Measurements from ENCODE around the gene SETD7.
"Not testable (repeated sequence)": the region's sequence is repeated elsewhere in the genome, so short reads cannot be mapped to it uniquely, and the experiment has no call there.

The SETD7 gene

DNA sequence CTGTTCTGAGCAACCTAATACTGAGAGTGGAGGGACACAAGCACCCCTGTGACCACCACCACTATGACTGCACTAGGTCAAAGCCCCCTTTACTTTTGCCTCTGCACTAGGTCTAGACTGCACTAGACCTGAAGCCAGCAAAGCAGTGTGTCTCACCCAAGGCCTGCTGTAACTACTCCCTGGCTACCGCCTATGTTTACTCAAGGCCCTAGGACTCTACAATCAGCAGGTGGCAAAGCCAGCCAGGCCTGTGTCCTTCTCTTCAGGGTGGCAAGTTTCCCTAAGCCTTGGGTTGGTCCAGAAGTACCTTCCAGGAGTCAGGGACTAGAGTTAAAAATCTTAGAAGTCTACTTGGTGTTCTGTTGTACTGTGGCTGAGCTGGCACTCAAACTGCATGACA is 86.2 kb downstream of the SETD7 start:
- Histone ChIP-seq H3K4me1 (ENCODE audit: insufficient read depth, poor library complexity, severe bottlenecking) (no peaks in the 10 kb centered on the region), H3K27ac (ENCODE audit: poor library complexity, severe bottlenecking) (no peak overlapping the region), H3K9me3 (ENCODE audit: severe bottlenecking) (no peaks in the 10 kb centered on the region), H3K4me3 (ENCODE audit: severe bottlenecking) (no peak overlapping the region), H3K27me3 (ENCODE audit: insufficient read depth, poor library complexity, severe bottlenecking) (no peaks in the 10 kb centered on the region), H3K36me3 (ENCODE audit: low read depth) (peaks cover 17% of the 10 kb centered on the region)
- no peak for DNase-seq (ENCODE audit: low spot score)
- TF ChIP-seq, protein P1, sequence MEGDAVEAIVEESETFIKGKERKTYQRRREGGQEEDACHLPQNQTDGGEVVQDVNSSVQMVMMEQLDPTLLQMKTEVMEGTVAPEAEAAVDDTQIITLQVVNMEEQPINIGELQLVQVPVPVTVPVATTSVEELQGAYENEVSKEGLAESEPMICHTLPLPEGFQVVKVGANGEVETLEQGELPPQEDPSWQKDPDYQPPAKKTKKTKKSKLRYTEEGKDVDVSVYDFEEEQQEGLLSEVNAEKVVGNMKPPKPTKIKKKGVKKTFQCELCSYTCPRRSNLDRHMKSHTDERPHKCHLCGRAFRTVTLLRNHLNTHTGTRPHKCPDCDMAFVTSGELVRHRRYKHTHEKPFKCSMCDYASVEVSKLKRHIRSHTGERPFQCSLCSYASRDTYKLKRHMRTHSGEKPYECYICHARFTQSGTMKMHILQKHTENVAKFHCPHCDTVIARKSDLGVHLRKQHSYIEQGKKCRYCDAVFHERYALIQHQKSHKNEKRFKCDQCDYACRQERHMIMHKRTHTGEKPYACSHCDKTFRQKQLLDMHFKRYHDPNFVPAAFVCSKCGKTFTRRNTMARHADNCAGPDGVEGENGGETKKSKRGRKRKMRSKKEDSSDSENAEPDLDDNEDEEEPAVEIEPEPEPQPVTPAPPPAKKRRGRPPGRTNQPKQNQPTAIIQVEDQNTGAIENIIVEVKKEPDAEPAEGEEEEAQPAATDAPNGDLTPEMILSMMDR (IDR thresholded peaks at IDR 0.05; ENCODE audit: poor library complexity, severe bottlenecking) = no peak
- no peak for ATAC-seq (ENCODE audit: low read depth)

GRCh38 chr4:139469216-139469615 is 86.8 kb downstream of the SETD7 start:
- no peak overlapping the region for H3K4me3 ChIP-seq (ENCODE audit: severe bottlenecking)
- no peak for DNase-seq (ENCODE audit: low spot score)
- H3K9me3 ChIP-seq (ENCODE audit: severe bottlenecking) = no peaks in the 10 kb centered on the region
- ATAC-seq (ENCODE audit: low read depth) = no peak
- no peak overlapping the region for H3K27ac ChIP-seq (ENCODE audit: poor library complexity, severe bottlenecking)
- H3K27me3 ChIP-seq (ENCODE audit: insufficient read depth, poor library complexity, severe bottlenecking) = no peaks in the 10 kb centered on the region
- H3K4me1 ChIP-seq (ENCODE audit: insufficient read depth, poor library complexity, severe bottlenecking) = no peaks in the 10 kb centered on the region
- TF ChIP-seq, protein P1 (IDR thresholded peaks at IDR 0.05; ENCODE audit: poor library complexity, severe bottlenecking) = no peak
- H3K36me3 ChIP-seq (ENCODE audit: low read depth) = peaks cover 16% of the 10 kb centered on the region

DNA sequence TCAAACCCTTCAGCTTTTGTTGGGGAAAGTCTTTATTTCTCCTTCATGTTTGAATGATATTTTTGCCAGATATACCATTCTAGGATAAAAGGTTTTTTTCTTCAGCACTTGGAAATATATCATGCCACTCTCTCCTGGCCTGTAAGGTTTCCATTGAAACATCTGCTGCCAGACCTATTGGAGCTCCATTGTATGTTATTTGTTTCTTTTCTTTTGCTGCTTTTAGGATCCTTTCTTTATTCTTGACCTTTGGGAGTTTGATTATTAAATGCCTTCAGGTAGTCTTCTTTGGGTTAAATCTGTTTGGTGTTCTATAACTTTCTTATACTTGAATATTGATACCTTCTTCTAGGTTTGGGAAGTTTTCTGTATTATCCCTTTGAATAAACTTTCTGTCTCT is 87.3 kb downstream of the SETD7 start:
- ATAC-seq (ENCODE audit: low read depth); H3K27ac ChIP-seq (ENCODE audit: poor library complexity, severe bottlenecking); H3K9me3 ChIP-seq (ENCODE audit: severe bottlenecking); H3K27me3 ChIP-seq (ENCODE audit: insufficient read depth, poor library complexity, severe bottlenecking); H3K4me1 ChIP-seq (ENCODE audit: insufficient read depth, poor library complexity, severe bottlenecking); H3K4me3 ChIP-seq (ENCODE audit: severe bottlenecking); DNase-seq (ENCODE audit: low spot score): not testable (repeated sequence)
- H3K36me3 ChIP-seq (ENCODE audit: low read depth) = peaks cover 13% of the 10 kb centered on the region

GRCh38 chr4:139465922-139466321 is 90.1 kb downstream of the SETD7 start:
- TF ChIP-seq, protein P1 (IDR thresholded peaks at IDR 0.05; ENCODE audit: poor library complexity, severe bottlenecking) = no peak
- ATAC-seq (ENCODE audit: low read depth) (no peak), DNase-seq (ENCODE audit: low spot score) (no peak)
- H3K27me3 ChIP-seq (ENCODE audit: insufficient read depth, poor library complexity, severe bottlenecking) = no peaks in the 10 kb centered on the region
- no peaks in the 10 kb centered on the region for H3K4me1 ChIP-seq (ENCODE audit: insufficient read depth, poor library complexity, severe bottlenecking)
- no peak overlapping the region for H3K27ac ChIP-seq (ENCODE audit: poor library complexity, severe bottlenecking)
- H3K36me3 ChIP-seq (ENCODE audit: low read depth) = no peaks in the 10 kb centered on the region
- H3K4me3 ChIP-seq (ENCODE audit: severe bottlenecking) = no peak overlapping the region
- no peaks in the 10 kb centered on the region for H3K9me3 ChIP-seq (ENCODE audit: severe bottlenecking)

DNA sequence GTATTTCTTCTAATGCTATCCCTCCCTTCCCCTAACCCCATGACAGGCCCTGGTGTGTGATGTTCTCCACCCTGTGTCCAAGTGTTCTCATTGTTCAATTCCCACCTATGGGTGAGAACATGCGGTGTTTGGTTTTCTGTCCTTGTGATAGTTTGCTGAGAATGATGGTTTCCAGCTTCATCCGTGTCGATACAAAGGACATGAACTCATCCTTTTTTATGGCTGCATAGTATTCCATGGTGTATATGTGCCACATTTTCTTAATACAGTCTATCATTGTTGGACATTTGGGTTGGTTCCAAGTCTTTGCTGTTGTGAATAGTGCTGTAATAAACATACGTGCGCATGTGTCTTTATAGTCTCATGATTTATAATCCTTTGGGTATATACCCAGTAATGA is 91.5 kb downstream of the SETD7 start:
- not testable (repeated sequence) for ATAC-seq (ENCODE audit: low read depth); H3K36me3 ChIP-seq (ENCODE audit: low read depth); H3K27ac ChIP-seq (ENCODE audit: poor library complexity, severe bottlenecking); H3K4me3 ChIP-seq (ENCODE audit: severe bottlenecking); H3K27me3 ChIP-seq (ENCODE audit: insufficient read depth, poor library complexity, severe bottlenecking); H3K9me3 ChIP-seq (ENCODE audit: severe bottlenecking); DNase-seq (ENCODE audit: low spot score); H3K4me1 ChIP-seq (ENCODE audit: insufficient read depth, poor library complexity, severe bottlenecking)

GRCh38 chr4:139461022-139461628 is 94.9 kb downstream of the SETD7 start:
- Histone ChIP-seq H3K36me3 (ENCODE audit: low read depth) (no peaks in the 10 kb centered on the region), H3K27ac (ENCODE audit: poor library complexity, severe bottlenecking) (no peak overlapping the region), H3K4me1 (ENCODE audit: insufficient read depth, poor library complexity, severe bottlenecking) (peaks cover 19% of the 10 kb centered on the region), H3K9me3 (ENCODE audit: severe bottlenecking) (no peaks in the 10 kb centered on the region), H3K27me3 (ENCODE audit: insufficient read depth, poor library complexity, severe bottlenecking) (no peaks in the 10 kb centered on the region), H3K4me3 (ENCODE audit: severe bottlenecking) (no peak overlapping the region)
- no peak for ATAC-seq (ENCODE audit: low read depth)
- TF ChIP-seq, protein P1 (IDR thresholded peaks at IDR 0.05; ENCODE audit: poor library complexity, severe bottlenecking) = no peak
- no peak for DNase-seq (ENCODE audit: low spot score)

Data from RWPE2 (cell line).